HG03280 (cell line): Measurements from ENCODE around the gene FOXA1.
"Not testable (repeated sequence)": the region's sequence is repeated elsewhere in the genome, so short reads cannot be mapped to it uniquely, and the experiment has no call there.

Experiments used
- ATAC-seq: cut with Tn5 transposase; IDR thresholded peaks from one replicate; pipeline ENCODE4 v1.9.1; 2021; ENCODE audit warnings: mild to moderate bottlenecking, moderate library complexity; ENCODE audit not compliant: unreplicated experiment

FOXA1 gene

DNA sequence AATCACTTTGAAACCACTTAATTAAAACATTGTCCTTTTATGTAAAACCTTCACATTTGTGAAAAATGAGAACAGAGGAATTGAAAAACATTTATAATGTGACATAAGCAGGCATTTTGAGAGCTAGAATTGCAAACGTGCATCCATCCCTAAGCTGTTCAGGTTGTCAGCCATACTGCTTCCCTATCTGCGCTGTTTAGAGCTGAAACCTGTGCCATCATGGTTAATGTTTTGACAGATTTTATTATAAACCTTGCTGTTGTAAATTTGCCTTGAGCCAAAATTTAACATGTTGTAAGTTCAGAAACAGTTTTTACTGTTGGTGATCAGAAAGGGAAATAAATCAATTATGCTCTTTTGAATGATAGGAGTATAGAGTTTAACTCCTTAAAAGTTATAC lies 31.9 kb downstream of the FOXA1 start:
- no peak for ATAC-seq

DNA sequence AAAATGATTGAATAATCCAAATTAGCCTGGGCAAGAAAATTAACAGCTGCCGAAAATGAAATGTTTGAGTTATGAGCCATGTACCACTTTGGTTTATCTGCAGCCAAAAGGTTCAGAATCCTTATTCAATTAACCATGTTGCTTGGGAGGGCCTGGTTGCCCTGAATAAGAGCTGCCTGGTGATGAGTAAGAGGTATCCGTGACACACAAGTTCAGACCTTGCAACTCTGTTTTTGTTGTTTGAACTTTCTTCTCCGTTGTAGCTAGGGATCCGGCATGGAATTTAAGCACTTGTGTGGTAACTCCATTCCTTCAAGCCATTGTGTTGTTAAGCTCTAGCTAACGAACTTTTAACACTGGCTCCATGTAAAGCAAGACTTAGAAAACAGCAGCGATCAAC lies 35.7 kb downstream of the FOXA1 start:
- no peak for ATAC-seq

DNA sequence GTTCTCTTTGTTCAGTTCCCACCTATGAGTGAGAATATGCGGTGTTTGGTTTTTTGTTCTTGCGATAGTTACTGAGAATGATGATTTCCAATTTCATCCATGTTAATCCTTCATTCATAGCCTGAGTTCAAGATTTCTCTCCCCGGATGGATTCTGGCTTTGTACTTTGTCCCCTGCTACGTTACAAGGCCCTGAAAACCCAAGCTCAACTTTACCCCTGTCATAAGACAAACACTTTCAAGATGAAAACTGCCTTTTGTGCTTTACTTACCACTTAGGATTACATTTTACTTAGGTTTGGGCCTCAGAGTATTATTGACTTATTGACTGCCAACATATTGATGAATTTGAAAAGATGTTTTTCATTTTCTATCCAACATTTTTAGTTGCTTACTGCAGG lies 36.3 kb downstream of the FOXA1 start:
- no peak for ATAC-seq

DNA sequence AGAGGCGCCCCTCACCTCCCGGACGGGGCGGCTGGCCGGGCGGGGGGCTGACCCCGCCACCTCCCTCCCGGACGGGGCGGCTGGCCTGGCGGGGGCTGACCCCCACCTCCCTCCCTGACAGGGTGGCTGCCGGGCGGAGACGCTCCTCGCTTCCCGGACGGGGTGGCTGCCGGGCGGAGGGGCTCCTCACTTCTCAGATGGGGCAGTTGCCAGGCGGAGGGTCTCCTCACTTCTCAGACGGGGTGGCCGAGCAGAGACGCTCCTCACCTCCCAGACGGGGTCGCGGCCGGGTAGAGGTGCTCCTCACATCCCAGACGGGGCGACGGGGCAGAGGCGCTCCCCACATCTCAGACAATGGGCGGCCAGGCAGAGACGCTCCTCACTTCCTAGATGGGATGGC lies 39.5 kb downstream of the FOXA1 start:
- ATAC-seq = not testable (repeated sequence)

DNA sequence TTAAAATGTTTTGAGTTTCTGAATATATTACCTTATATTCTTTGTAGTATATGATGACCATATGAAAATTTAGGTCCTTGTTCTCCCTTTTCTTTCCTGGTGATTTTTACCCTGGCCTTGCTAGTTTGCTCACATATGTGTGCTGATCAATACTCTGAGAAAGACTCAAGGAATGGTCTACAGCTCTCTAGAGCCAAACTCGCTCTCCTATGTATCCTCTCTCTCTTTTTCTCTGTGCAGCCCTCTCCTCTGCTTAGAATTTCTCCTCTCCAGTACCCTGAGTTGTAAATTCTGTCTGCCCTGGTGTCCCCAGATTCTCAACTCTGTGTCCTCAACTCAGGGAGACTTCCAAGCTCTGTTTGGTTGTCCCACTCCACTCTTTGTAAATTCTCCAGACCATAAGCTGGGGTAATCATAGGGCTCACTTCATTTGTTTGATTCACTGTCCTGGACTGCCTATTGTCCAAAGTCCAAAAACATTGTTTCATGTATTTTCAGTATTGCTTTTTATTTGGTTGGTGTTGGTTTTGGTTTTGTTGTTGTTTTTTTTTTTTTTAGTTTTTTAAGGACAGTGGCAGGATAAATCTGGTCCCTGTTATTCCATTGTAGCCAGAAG lies 41.0 kb downstream of the FOXA1 start:
- no peak for ATAC-seq

DNA sequence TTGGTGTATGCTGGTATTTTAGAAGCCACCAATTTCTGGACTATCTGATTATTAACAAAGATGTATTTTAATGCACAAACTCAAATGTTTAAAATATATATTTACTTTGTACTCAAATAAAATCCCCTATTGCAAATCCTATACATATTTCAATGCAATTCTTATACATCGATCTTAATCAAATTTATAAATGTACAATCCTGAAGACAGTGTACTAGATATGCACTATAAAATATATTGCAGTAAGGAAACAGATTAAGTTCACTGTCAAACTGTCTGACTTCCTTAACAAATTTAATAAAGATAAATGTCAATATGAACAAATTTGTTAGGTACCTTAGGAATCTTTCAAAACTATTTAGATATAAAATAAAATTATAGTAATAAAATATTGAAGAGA lies 43.9 kb downstream of the FOXA1 start:
- no peak for ATAC-seq

DNA sequence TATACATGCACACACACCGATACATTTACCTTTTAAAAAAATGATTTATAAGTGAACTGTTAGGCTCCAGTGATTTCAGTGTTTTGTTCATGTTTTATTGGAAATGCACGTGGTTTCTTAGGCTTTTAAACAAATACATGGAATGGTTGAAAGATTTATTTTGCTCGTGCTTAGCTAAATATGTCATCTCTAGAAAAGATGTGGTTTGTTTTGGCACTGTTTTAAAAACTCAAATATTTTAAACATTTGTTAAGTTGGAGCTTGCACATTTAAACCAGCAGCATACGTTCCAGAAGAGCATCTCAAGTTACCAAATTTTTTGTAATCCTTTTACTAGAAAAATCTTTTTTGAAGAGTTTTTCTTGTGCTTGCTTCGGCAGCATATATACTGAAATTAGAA lies 44.5 kb downstream of the FOXA1 start:
- ATAC-seq = no peak

DNA sequence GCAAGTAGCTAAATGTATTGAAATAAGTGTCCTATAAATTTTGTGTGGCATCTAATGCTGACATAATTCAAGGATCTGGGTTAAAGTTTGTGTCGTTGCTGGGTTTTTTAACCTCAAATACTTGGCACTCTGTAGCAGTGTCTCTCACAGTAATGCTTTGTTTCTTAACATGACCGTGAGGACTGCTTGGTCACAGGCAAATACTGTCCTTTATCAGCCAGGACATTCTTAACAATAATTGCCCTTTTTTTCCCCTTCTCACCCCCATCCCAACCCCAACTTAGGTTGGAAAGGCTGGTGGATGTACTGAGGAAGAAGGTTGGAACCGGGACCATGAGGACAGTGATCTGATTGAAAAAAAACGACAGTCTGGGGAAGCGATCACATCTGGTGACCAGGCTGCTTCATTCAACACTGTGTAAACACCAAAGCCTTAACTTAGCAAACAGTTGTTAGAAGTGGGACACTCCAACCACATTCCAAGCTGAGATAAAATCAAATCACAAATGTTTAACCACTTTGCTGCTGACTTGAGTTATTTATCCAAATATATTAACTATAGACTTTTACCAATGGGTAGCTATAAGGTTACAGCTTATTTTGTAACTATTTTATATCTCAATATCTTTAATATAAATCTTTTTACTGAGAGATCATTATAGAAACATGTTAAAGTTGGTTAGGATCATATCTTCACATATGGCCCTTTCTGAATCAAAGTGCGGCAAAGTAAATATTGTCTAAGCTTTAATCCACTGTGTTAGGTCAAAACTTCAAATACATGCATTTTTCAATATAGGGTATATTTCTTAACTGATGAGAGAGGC lies 48.2 kb downstream of the FOXA1 start:
- no peak for ATAC-seq

DNA sequence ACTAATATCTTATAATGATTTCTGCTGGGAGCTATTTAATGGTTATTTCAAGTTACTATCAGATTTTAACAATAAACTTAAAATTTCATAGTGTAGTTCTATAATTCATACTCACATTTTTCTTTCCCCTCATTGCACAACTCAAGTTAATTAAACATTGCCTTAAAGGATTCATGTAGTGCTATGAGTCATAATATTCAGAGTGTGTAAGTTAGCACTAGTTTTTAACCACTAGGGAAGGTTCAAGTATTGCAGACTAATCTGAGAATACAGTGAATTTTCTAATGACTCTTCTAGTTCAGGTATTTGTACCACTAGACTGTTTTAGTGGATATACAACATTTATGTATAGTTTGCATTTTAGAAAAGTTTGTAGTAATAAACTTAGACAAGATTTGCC lies 49.9 kb downstream of the FOXA1 start:
- ATAC-seq = no peak

DNA sequence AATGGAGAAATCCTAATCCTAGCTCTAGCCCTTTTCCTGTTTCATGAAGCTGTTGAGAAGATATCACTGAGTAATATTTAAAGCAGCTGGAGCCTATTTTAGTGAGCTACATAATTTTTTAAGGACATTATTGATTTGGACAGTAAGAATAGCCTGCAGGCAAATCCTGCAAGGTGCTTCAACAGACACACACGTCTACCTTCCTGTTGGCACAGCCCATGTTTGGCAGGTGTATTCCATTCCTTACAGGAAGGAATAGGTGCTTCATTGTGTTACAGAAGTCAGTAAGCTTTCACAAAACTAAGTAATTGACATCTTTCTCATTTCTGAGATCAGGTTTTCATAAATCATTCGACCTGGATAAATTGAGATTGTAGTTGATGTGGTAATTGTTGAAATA lies 50.6 kb downstream of the FOXA1 start:
- ATAC-seq = no peak

DNA sequence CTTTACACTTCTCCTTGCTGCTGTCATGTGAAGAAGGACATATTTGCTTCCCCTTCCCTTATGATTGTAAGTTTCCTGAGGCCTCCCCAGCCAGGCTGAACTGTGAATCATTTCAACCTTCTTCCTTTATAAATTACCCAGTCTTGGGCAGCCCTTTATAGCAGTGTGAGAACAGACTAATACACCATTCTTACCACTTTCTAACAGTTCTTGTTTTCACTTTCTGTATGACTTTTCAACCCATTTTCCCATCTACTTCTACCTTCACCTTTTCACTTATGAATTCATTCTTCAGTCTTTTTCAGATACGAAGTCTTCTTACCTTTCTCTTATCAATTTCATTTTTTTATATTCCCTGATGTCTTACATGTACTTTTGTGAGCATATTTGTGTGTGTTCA lies 55.1 kb downstream of the FOXA1 start:
- no peak for ATAC-seq
